ENCODE results near the gene LRRC37A. TPM values are rescaled to one million over a fixed set of nuclear protein-coding genes. Genes with fewer than 3 reads are reported as not detected.
"Not testable (repeated sequence)": the region's sequence is repeated elsewhere in the genome, so short reads cannot be mapped to it uniquely, and the experiment has no call there.

LRRC37A gene
- total RNA-seq, 2 experiments from 2014 or later, result 1.5 to 2.1 TPM

DNA sequence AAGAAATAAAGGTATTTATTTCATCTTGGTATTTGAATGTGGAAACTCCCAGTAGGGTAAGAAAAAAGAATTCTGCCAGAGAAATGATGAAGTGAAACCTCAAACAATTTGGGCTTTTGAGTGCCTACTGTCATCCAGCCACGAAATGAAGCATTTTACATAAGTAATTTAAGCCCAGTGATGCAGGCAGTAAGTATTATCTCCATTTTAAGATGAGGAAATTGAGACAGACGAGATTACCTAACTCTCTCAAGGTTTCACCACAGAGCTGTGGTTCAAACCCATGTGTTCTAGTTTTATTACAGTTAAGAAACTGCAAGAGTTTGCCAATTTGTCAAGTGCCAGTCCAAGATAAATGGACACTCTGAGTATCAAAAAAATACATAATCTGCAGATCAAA is 53.4 kb downstream of the LRRC37A start:
- DNase-seq; H3K4me3 Mint-ChIP-seq; H3K4me1 Mint-ChIP-seq; POLR2A ChIA-PET; H3K27me3 Mint-ChIP-seq; CTCF ChIA-PET; H3K9me3 Mint-ChIP-seq; H3K27ac Mint-ChIP-seq; H3K36me3 Mint-ChIP-seq (ENCODE audit: low read depth): not testable (repeated sequence)

DNA sequence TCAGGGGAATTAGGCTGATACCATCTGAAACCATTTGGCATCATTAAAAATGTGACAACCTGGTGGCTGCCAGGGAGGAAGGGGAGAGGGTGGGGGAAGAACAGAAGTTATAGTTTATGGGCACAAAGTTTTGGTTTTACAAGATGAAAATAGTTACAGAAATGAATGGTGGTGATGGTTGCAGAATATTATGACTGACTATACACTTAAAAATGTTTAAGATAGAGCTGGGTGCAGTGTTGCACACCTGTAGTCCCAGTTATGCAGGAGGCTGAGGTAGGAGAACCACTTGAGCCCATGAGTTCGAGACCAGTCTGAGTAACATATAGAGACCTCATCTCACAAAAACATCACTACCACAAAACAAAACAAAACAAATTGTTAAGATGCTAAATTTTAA is 54.1 kb downstream of the LRRC37A start:
- POLR2A ChIA-PET; H3K4me3 Mint-ChIP-seq; H3K4me1 Mint-ChIP-seq; CTCF ChIA-PET; H3K9me3 Mint-ChIP-seq; DNase-seq; H3K36me3 Mint-ChIP-seq (ENCODE audit: low read depth); H3K27me3 Mint-ChIP-seq; H3K27ac Mint-ChIP-seq: not testable (repeated sequence)

DNA sequence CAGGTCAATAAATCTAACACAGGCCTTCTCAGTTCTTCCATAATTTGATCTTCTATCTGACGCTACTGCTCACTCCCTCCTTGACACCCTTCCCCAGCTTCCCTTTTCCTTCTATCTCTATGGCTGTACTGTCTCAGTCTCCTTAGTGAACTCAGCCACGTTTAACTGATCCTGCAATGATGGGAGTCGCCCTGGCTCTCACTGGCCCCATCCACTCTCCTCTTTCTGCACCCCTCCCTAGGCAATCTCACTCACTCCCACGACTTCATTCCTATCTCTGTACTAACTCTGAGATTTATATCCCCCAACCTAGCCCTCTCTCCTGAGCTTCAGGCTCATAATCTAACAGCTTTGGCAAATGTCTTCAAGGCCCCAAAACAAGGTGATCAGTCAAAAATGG is 58.9 kb downstream of the LRRC37A start:
- H3K27ac Mint-ChIP-seq; POLR2A ChIA-PET; H3K9me3 Mint-ChIP-seq; H3K36me3 Mint-ChIP-seq (ENCODE audit: low read depth); DNase-seq; H3K4me3 Mint-ChIP-seq; H3K4me1 Mint-ChIP-seq; CTCF ChIA-PET; H3K27me3 Mint-ChIP-seq: not testable (repeated sequence)

GRCh38 chr17:46361145-46361735 is 66.3 kb downstream of the LRRC37A start:
- not testable (repeated sequence) for H3K4me3 Mint-ChIP-seq

GRCh38 chr17:46361755-46362154 is 66.8 kb downstream of the LRRC37A start, which contains the start of gene ARL17B:
ARL17B (minus strand) TSS chr17:46361766; CDS start chr17:46358397, 3,369 bp downstream.
- H3K9me3 Mint-ChIP-seq; H3K27me3 Mint-ChIP-seq; H3K36me3 Mint-ChIP-seq (ENCODE audit: low read depth); CTCF ChIA-PET; POLR2A ChIA-PET; H3K4me1 Mint-ChIP-seq: not testable (repeated sequence)
- Mint-ChIP-seq H3K27ac (peak within 1 kb of the TSS; percentile 54), H3K4me3 (peak within 1 kb of the TSS; percentile 48)
- peak; percentile 90 for DNase-seq

More at GRCh38 chr17:46361145-46361735, 66.3 kb downstream of the LRRC37A start:
- DNase-seq; POLR2A ChIA-PET; H3K27ac Mint-ChIP-seq; H3K4me1 Mint-ChIP-seq; H3K27me3 Mint-ChIP-seq; H3K9me3 Mint-ChIP-seq; CTCF ChIA-PET; H3K36me3 Mint-ChIP-seq (ENCODE audit: low read depth): not testable (repeated sequence)

DNA sequence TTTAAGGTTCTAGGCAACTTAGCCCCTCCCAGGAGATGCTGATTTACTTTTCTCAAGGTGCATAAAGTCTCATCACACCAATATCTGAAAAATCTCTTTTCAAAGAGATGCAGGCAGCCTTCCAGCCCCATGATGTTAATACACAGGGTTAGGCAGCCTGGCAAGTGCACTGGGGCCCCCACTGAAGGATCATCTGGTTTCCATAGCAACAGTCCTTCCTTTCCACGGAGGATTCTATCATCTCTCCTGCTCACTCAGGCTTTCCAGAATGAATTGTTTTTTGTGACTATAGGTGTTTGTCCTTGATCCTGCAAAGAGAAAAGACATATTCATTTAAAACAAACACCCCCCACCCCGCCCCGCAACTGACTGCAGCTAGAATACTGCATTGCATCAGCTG is 72.6 kb downstream of the LRRC37A start:
- CTCF ChIA-PET; POLR2A ChIA-PET; H3K36me3 Mint-ChIP-seq (ENCODE audit: low read depth): not testable (repeated sequence)

DNA sequence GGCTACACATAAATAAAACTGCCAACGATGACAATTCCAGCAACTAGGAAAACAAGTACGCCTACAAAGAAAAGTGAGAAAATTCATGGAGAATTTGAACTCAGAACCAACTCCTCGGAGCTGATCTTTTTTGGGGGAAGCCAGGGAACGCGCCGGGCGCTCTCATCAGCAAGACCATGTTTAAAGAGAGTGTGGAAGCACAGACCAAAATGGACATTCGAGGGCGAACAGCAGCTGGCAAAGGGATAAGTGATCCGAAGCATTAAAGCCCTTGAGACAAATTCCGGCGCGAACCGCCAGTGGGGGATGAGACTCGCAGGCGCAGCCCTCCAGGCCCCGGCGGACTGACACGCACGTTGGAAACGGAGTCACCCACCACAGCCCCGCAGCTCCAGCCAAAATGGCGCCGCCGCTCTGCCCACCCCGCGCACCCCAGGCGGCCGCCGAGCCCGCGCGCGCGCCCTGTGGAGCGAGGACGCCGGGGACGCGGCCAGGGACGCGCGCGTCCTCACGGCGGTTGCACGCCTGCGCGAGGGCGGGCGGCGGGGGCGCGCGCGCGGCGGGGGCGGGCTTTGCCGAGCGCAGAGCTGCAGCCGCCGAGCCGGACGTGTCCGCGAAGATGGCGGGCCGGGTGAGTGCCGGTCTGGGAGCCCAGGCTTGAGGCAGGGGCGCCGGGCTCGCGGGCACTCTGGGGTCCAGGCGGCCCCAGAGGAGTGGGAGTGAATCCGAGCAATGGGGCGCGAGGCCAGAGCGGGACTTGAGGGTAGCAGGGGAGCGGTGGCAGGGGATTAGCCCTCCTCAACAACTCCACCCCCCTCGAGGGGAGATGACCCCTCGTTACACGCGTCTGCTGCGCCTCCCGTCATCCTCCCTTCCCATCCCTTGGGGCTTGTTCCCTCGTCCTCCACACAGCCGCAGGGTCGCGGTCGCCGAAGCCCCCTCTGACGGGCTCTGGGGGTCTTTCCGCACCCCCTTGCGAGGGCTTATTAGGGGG is 77.6 kb downstream of the LRRC37A start:
- H3K4me3 Mint-ChIP-seq; H3K36me3 Mint-ChIP-seq (ENCODE audit: low read depth); CTCF ChIA-PET; DNase-seq; H3K27ac Mint-ChIP-seq; H3K9me3 Mint-ChIP-seq; H3K4me1 Mint-ChIP-seq; H3K27me3 Mint-ChIP-seq; POLR2A ChIA-PET: not testable (repeated sequence)

More for the DNA sequence above, 72.6 kb downstream of the LRRC37A start:
- H3K4me3 Mint-ChIP-seq, H3K27me3 Mint-ChIP-seq, H3K27ac Mint-ChIP-seq, DNase-seq, H3K4me1 Mint-ChIP-seq, H3K9me3 Mint-ChIP-seq: not testable (repeated sequence)

GRCh38 chr17:46373418-46373817 is 78.5 kb downstream of the LRRC37A start:
- H3K27ac Mint-ChIP-seq; DNase-seq; POLR2A ChIA-PET; H3K27me3 Mint-ChIP-seq; H3K36me3 Mint-ChIP-seq (ENCODE audit: low read depth); H3K4me3 Mint-ChIP-seq; H3K9me3 Mint-ChIP-seq; CTCF ChIA-PET; H3K4me1 Mint-ChIP-seq: not testable (repeated sequence)

DNA sequence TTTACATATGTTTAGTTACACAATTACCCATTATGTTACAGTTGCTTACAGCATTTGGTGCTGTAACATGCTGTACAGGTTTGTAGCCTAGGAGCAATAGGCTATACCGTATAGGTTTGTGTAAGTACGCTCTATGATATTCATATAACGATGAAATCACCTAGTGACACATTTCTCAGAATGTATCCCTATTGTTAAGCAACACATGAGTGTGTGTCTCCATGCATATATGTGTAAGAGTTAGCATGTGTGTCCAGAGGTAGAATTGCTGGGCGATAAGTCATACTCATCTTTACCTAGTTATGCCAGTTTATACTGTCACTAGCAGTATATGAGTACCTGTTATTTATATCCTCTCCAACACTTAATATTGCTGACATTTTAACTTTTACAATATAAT is 88.2 kb downstream of the LRRC37A start:
- DNase-seq; H3K27ac Mint-ChIP-seq; H3K4me1 Mint-ChIP-seq; POLR2A ChIA-PET; H3K36me3 Mint-ChIP-seq (ENCODE audit: low read depth); H3K4me3 Mint-ChIP-seq; CTCF ChIA-PET; H3K9me3 Mint-ChIP-seq; H3K27me3 Mint-ChIP-seq: not testable (repeated sequence)

DNA sequence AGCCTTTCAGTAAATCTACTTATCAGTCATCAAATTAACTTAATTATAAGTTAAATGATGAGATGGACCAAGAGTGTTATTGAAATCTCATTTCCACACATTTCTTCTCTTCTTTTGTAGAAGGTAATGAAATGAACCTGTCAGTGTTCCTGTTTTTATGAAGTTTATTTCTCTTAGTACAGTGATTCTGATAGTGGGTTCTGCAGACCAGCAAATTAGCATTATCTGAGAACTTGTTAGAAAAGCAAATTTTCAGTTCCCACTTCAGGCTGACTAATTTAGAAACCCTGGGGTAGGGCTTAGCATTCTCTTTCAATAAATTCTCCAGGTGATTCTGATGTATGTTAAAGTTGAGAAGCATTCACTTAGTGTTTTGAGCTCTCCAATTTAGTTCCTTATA is 90.6 kb downstream of the LRRC37A start:
- H3K4me1 Mint-ChIP-seq; H3K27me3 Mint-ChIP-seq; H3K9me3 Mint-ChIP-seq; POLR2A ChIA-PET; CTCF ChIA-PET; DNase-seq; H3K27ac Mint-ChIP-seq; H3K36me3 Mint-ChIP-seq (ENCODE audit: low read depth); H3K4me3 Mint-ChIP-seq: not testable (repeated sequence)

Other genes starting within 250 kb of the LRRC37A start
- 10 to 100 TPM; 85.7 to 97.7 TPM for gene KANSL1, start 101.7 kb upstream of the LRRC37A start, total RNA-seq
- gene ARL17B, start 66.6 kb downstream of the LRRC37A start, total RNA-seq, result 10 to 100 TPM; 33.8 to 34.7 TPM
- 10 to 100 TPM; 10.4 to 11.1 TPM for gene LRRC37A2, start 217.3 kb downstream of the LRRC37A start, total RNA-seq

Measured in activated CD4-positive, alpha-beta T cell treated with anti-CD3 and anti-CD28 coated beads, Interleukin-2, amount 10 ng/mL, durations not matched to agents 7 days and 5 days (primary cell).